ENCODE measurements around the gene LAPTM4A. TPM values are rescaled to one million over a fixed set of nuclear protein-coding genes. Genes with fewer than 3 reads are reported as not detected.

LAPTM4A gene
- total RNA-seq, 1 experiment from 2014 or later = 131 TPM

DNA sequence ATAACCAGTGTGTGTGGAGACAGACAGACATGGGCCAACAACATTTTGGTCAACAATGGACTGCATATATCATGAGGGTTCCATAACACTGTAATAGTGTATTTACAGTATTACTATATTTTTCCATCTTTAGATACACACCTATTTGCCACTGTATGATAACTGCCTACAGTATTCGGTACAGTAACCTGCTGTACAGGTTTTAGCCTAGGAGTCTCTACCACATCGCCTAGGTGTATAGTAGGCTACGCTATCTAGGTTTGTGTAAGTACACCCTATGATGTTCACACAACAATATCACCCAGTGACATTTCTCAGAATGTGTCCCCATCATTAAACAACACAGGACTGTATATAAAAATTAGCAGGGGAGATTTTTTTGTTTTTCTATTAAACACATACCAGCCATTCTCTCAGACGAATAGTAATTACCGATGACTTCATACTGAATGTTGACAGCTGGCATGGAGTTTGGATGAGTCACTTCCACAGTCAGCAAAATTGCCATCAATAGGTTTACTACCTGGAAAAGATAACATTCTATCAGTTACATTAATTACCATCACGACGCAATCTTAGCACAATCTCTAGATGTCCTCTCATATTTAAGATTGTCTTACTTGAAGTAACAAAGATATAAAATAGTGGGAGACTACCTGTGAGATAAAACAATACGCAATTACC is 10.8 kb downstream of the LAPTM4A start:
- no peak overlapping the region for H3K27ac Mint-ChIP-seq
- Histone ChIP-seq H2BK20ac (ENCODE audit: low read depth, low read length, poor library complexity, severe bottlenecking) (no peak overlapping the region), H3K14ac (ENCODE audit: insufficient read depth, low read length) (no peak overlapping the region), H3K18ac (ENCODE audit: insufficient read length, low read depth, low read length) (no peak overlapping the region), H2BK5ac (ENCODE audit: insufficient read length, low read length) (no peak overlapping the region), H3K79me2 (ENCODE audit: insufficient read depth, low read length) (peaks cover 14% of the 10 kb centered on the region; the same call in 1 of the 2 replicates), H4K20me1 (ENCODE audit: control insufficient read depth, insufficient read depth, insufficient read length) (no peaks in the 10 kb centered on the region), H3K9ac (ENCODE audit: extremely low read depth, insufficient read length, low read length) (no peak overlapping the region), H4K8ac (replicated peaks; ENCODE audit: insufficient read length, low read depth, low read length) (no peak overlapping the region), H3K23ac (ENCODE audit: insufficient read length, low read depth, low read length) (no peak overlapping the region), H2AFZ (ENCODE audit: low read length) (no peak overlapping the region), H2BK120ac (ENCODE audit: low read depth, low read length, poor library complexity, severe bottlenecking) (no peak overlapping the region), H2BK15ac (ENCODE audit: low read depth, low read length) (no peak overlapping the region), H4K91ac (ENCODE audit: insufficient read length, low read depth, low read length) (no peak overlapping the region), H3K23me2 (ENCODE audit: insufficient read length, low read depth, low read length, poor library complexity, severe bottlenecking) (no peaks in the 10 kb centered on the region), H3K4ac (ENCODE audit: low read depth, low read length) (no peak overlapping the region), H3K4me1 (ENCODE audit: insufficient read depth, low read length) (0 out of 2 replicates have a peak, but pooled peaks cover 2% of the 10 kb centered on the region), H3K27ac (ENCODE audit: insufficient read length, low read depth, low read length) (no peak overlapping the region), H3K56ac (ENCODE audit: insufficient read length, low read depth, low read length) (no peak overlapping the region), H3K27me3 (ENCODE audit: insufficient read depth, low read length) (no peaks in the 10 kb centered on the region), H3K4me2 (ENCODE audit: insufficient read depth, insufficient read length, low read length) (no peak overlapping the region), H2BK12ac (ENCODE audit: insufficient read length, low read depth, low read length) (no peak overlapping the region), H2AK5ac (ENCODE audit: insufficient read length, low read length) (no peak overlapping the region), H4K5ac (ENCODE audit: insufficient read length, low read depth, low read length) (no peak overlapping the region), H3T11ph (ENCODE audit: low read length) (no peak overlapping the region), H3K79me1 (ENCODE audit: insufficient read depth, low read depth, low read length, poor library complexity, severe bottlenecking) (peaks cover 8% of the 10 kb centered on the region), H3K9me3 (ENCODE audit: control insufficient read depth, low read depth, low read length) (no peaks in the 10 kb centered on the region)
- H3K4me1 Mint-ChIP-seq = peaks cover 0 to 9% of the 10 kb centered on the region in 2 experiments; a peak in 1 of 4 replicates
- TF ChIP-seq CTCF (conservative IDR thresholded peaks at IDR 0.05) = no peak
- H3K9me3 Mint-ChIP-seq = no peaks in the 10 kb centered on the region
- H3K4me3 Mint-ChIP-seq = no peak overlapping the region
- H3K27me3 Mint-ChIP-seq (ENCODE audit: low read depth) = no peaks in the 10 kb centered on the region
- no CpG with 5 or more reads among the region's 8 CpGs for WGBS (ENCODE audit: extremely low coverage, insufficient read length, low lambda C conversion rate)
- no peak for DNase-seq
- peaks cover 28 to 49% (median 48%) of the 10 kb centered on the region in 3 experiments for H3K36me3 Mint-ChIP-seq (ENCODE audit: insufficient read depth in 1 of 3, low read depth in 3 of 3)

Measured in H9 (cell line).